Neural progenitor cell (in vitro differentiated cells): Measurements from ENCODE around the gene NUDT21. TPM values are rescaled to one million over a fixed set of nuclear protein-coding genes. Genes with fewer than 3 reads are reported as not detected.

Experiments used
- DNase-seq: peaks from one replicate; pipeline ENCODE4 v3.0.0-alpha.2; 2016; ENCODE audit warnings: low spot score
- H2AFZ ChIP-seq: fragments of 200-600 bp; sonication (generic); replicated peaks from 2 replicates; pipeline ENCODE4 v1.6.1; 2016; ENCODE audit warnings: antibody characterized with exemption
- H3F3A ChIP-seq: fragments of 200-600 bp; sonication (generic); 2 replicates; pipeline ENCODE4 v1.6.1; 2016; ENCODE audit warnings: antibody characterized with exemption, low read depth
- H3K27ac ChIP-seq: fragments of 200-600 bp; sonication (generic); 2 replicates; pipeline ENCODE4 v1.5.1; 2016; ENCODE audit warnings: mild to moderate bottlenecking
- H3K27me3 ChIP-seq: fragments of 200-600 bp; sonication (generic); 2 replicates; pipeline ENCODE4 v1.6.1; 2016; ENCODE audit warnings: mild to moderate bottlenecking, moderate library complexity
- H3K36me3 ChIP-seq: fragments of 200-600 bp; sonication (generic); 2 replicates; pipeline ENCODE4 v1.5.1; 2016
- H3K4me1 ChIP-seq: fragments of 200-600 bp; sonication (generic); 2 replicates; pipeline ENCODE4 v1.6.1; 2016; ENCODE audit warnings: mixed run types
- H3K4me2 ChIP-seq: fragments of 200-600 bp; sonication (generic); 2 replicates; pipeline ENCODE4 v1.6.1; 2016
- H3K4me3 ChIP-seq: fragments of 200-600 bp; sonication (generic); 2 replicates; pipeline ENCODE4 v1.5.1; 2016
- H3K79me2 ChIP-seq: fragments of 200-600 bp; sonication (generic); 2 replicates; pipeline ENCODE4 v1.6.1; 2016; ENCODE audit warnings: low read depth
- H3K9ac ChIP-seq: fragments of 200-600 bp; sonication (generic); 2 replicates; pipeline ENCODE4 v1.6.1; 2016
- H3K9me3 ChIP-seq: fragments of 200-600 bp; sonication (generic); 2 replicates; pipeline ENCODE4 v1.5.1; 2016; ENCODE audit warnings: low read depth
- H4K20me1 ChIP-seq: fragments of 200-600 bp; sonication (generic); 2 replicates; pipeline ENCODE4 v1.6.1; 2016; ENCODE audit warnings: low read depth
- H3K27ac Mint-ChIP-seq: 3 replicates; pipeline ENCODE4 v1.8.0; 2021; ENCODE audit warnings: mixed read lengths
- H3K27me3 Mint-ChIP-seq: 2 replicates; pipeline ENCODE4 v1.8.0; 2022; ENCODE audit warnings: low read depth, mild to moderate bottlenecking, inconsistent platforms, moderate library complexity, mixed read lengths; ENCODE audit not compliant: insufficient read depth
- H3K36me3 Mint-ChIP-seq: 3 replicates; pipeline ENCODE4 v1.8.0; 2021; ENCODE audit warnings: mixed read lengths
- H3K4me1 Mint-ChIP-seq: 3 replicates; pipeline ENCODE4 v1.8.0; 2021; ENCODE audit warnings: mixed read lengths
- H3K4me3 Mint-ChIP-seq: 3 replicates; pipeline ENCODE4 v1.8.0; 2021; ENCODE audit warnings: mild to moderate bottlenecking, moderate library complexity, mixed read lengths
- H3K9me3 Mint-ChIP-seq: 3 replicates; pipeline ENCODE4 v1.8.0; 2020; ENCODE audit warnings: mixed read lengths
- EZH2 ChIP-seq: fragments of 200-600 bp; sonication (generic); IDR thresholded peaks from 2 replicates; pipeline ENCODE4 v1.6.1; 2017; ENCODE audit warnings: antibody characterized with exemption, mild to moderate bottlenecking, moderate library complexity
- EZH2phosphoT487 ChIP-seq: fragments of 200-600 bp; sonication (generic); IDR thresholded peaks from 2 replicates; pipeline ENCODE4 v1.6.1; 2017; ENCODE audit warnings: antibody characterized with exemption
- total RNA-seq: library from RNA; depleted of rRNA; stranded (reverse); fragments of >200 nt; gene quantifications from 2 replicates; pipeline ENCODE4 v1.2.3, GENCODE V29; 2015; ENCODE audit warnings: low replicate concordance
- TF ChIP-seq, protein P1 (sequence below): fragments of 200-600 bp; sonication (generic); IDR thresholded peaks from 2 replicates; pipeline ENCODE4 v1.5.1; 2017; ENCODE audit warnings: antibody characterized with exemption, mild to moderate bottlenecking

Gene NUDT21
- total RNA-seq, 1 donor from 2014 or later, result 256 TPM

DNA sequence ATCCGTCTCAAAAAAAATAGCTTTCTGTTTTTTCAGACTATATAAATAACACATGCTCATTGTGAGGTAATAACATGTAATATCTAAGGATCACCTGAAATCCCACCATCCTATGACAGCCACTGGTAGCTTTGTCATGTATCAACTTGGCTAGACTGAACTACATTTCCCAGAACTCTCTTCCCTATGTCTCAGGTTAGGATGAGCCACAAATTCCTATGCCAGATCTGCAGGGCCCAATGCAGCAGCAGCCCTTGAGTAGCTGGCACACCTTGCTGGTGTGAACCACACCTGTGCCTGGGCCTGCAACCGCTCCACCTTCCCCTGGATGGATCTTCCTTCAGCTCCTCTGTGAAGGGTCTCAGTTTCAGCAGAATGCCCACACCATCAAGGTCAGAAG, 28.3 kb upstream of the NUDT21 start:
- no peak for TF ChIP-seq EZH2
- TF ChIP-seq EZH2phosphoT487, result no peak
- TF ChIP-seq, protein P1, sequence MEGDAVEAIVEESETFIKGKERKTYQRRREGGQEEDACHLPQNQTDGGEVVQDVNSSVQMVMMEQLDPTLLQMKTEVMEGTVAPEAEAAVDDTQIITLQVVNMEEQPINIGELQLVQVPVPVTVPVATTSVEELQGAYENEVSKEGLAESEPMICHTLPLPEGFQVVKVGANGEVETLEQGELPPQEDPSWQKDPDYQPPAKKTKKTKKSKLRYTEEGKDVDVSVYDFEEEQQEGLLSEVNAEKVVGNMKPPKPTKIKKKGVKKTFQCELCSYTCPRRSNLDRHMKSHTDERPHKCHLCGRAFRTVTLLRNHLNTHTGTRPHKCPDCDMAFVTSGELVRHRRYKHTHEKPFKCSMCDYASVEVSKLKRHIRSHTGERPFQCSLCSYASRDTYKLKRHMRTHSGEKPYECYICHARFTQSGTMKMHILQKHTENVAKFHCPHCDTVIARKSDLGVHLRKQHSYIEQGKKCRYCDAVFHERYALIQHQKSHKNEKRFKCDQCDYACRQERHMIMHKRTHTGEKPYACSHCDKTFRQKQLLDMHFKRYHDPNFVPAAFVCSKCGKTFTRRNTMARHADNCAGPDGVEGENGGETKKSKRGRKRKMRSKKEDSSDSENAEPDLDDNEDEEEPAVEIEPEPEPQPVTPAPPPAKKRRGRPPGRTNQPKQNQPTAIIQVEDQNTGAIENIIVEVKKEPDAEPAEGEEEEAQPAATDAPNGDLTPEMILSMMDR, result no peak
- peaks cover 7% of the 10 kb centered on the region for H3K36me3 ChIP-seq
- H3K79me2 ChIP-seq, result no peaks in the 10 kb centered on the region
- no peak overlapping the region for H3K4me2 ChIP-seq
- H2AFZ ChIP-seq, result no peak overlapping the region
- Mint-ChIP-seq H3K4me3 (no peak overlapping the region), H3K27me3 (no peaks in the 10 kb centered on the region), H3K27ac (no peak overlapping the region), H3K9me3 (no peaks in the 10 kb centered on the region), H3K4me1 (peaks cover 13% of the 10 kb centered on the region), H3K36me3 (peaks cover 31% of the 10 kb centered on the region)
- no peak overlapping the region for H3K27ac ChIP-seq
- H3K9me3 ChIP-seq, result no peaks in the 10 kb centered on the region
- no peaks in the 10 kb centered on the region for H4K20me1 ChIP-seq
- no peaks in the 10 kb centered on the region for H3F3A ChIP-seq
- no peaks in the 10 kb centered on the region for H3K4me1 ChIP-seq
- no peak overlapping the region for H3K4me3 ChIP-seq
- H3K27me3 ChIP-seq, result no peaks in the 10 kb centered on the region
- DNase-seq, result no peak
- H3K9ac ChIP-seq, result no peak overlapping the region

GRCh38 chr16:56478281-56479049, 27.3 kb upstream of the NUDT21 start:
- no peaks in the 10 kb centered on the region for H3F3A ChIP-seq
- H3K27me3 ChIP-seq, result no peaks in the 10 kb centered on the region
- peaks cover 7% of the 10 kb centered on the region for H3K36me3 ChIP-seq
- Mint-ChIP-seq H3K9me3 (no peaks in the 10 kb centered on the region), H3K36me3 (peaks cover 31% of the 10 kb centered on the region), H3K4me3 (no peak overlapping the region), H3K4me1 (peaks cover 13% of the 10 kb centered on the region), H3K27me3 (no peaks in the 10 kb centered on the region), H3K27ac (no peak overlapping the region)
- H4K20me1 ChIP-seq, result no peaks in the 10 kb centered on the region
- no peak for DNase-seq
- no peak overlapping the region for H3K4me3 ChIP-seq
- no peak overlapping the region for H3K9ac ChIP-seq
- no peaks in the 10 kb centered on the region for H3K4me1 ChIP-seq
- H3K79me2 ChIP-seq, result no peaks in the 10 kb centered on the region
- no peak for TF ChIP-seq EZH2
- H3K9me3 ChIP-seq, result no peaks in the 10 kb centered on the region
- no peak overlapping the region for H2AFZ ChIP-seq
- H3K27ac ChIP-seq, result no peak overlapping the region
- H3K4me2 ChIP-seq, result no peak overlapping the region

- Mint-ChIP-seq H3K36me3 (peaks cover 33% of the 10 kb centered on the region), H3K27me3 (no peaks in the 10 kb centered on the region), H3K4me3 (no peak overlapping the region), H3K9me3 (no peaks in the 10 kb centered on the region), H3K4me1 (peaks cover 13% of the 10 kb centered on the region), H3K27ac (no peak overlapping the region)
- H3K27ac ChIP-seq, result no peak overlapping the region
- H4K20me1 ChIP-seq, result no peaks in the 10 kb centered on the region
- no peak overlapping the region for H3K4me2 ChIP-seq
- H3K4me3 ChIP-seq, result no peak overlapping the region
- TF ChIP-seq, protein P1, result no peak
- no peak for TF ChIP-seq EZH2phosphoT487
- TF ChIP-seq EZH2, result no peak
- no peaks in the 10 kb centered on the region for H3K27me3 ChIP-seq
- H3K79me2 ChIP-seq, result no peaks in the 10 kb centered on the region
- H3K9ac ChIP-seq, result no peak overlapping the region
- H2AFZ ChIP-seq, result no peak overlapping the region
- H3F3A ChIP-seq, result no peaks in the 10 kb centered on the region
- no peak for DNase-seq
- no peaks in the 10 kb centered on the region for H3K4me1 ChIP-seq
- no peaks in the 10 kb centered on the region for H3K9me3 ChIP-seq
- H3K36me3 ChIP-seq, result peaks cover 8% of the 10 kb centered on the region
These were observed 26.2 kb upstream of the NUDT21 start for GRCh38 chr16:56477096-56477878.
